HG02588 (cell line): Measurements from ENCODE around the gene TMEM116.
"Not testable (repeated sequence)": the region's sequence is repeated elsewhere in the genome, so short reads cannot be mapped to it uniquely, and the experiment has no call there.

Experiments used
- ATAC-seq: cut with Tn5 transposase; IDR thresholded peaks from one replicate; pipeline ENCODE4 v1.9.1; 2021; ENCODE audit warnings: mild to moderate bottlenecking, moderate library complexity; ENCODE audit not compliant: unreplicated experiment

TMEM116 gene

DNA sequence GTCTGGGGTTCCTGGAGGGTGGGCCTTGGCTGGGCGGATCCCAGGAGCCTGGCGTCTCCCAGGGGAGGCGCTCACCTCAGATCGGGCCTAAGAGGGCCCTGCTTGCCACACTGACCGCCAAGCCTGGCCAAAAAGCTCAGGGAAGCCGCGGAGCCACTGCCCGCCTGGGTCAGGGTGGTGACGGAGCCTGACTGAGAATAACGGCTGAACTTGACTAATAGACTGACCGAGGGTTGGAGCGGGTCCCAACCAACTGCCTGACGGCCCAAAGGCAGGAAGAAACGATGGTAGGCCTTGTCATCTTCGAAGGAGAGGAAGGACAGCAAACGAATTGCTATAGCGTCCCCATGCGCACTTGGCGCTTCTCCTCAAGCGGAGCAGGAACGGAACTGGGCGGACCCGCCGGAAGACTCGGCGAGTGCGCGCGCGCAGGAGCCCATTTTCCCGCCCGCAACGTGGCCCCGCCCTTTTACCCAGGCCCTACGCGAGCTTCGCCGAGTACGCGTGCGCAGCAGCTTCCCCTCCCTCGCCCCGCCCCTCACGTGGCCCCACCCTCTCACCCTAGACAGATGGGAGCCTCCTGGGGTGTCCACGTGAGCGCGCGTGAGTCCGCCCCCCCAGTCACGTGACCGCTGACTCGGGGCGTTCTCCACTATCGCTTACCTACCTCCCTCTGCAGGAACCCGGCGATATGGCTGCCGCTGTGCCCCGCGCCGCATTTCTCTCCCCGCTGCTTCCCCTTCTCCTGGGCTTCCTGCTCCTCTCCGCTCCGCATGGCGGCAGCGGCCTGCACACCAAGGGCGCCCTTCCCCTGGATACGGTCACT lies at the start of gene TMEM116, which contains the start of gene ERP29:
TSS of gene TMEM116 (minus strand) at position 391 of the 826 bp plus-strand sequence. CDS start 7,895 bp downstream, outside the sequence.
TSS of gene ERP29 (plus strand) at position 652 of the 826 bp plus-strand sequence. CDS start at position 692, 40 bp downstream.
- peak; percentile 64 for ATAC-seq

GRCh38 chr12:112061137-112061536 lies 48.2 kb upstream of the TMEM116 start:
- no peak for ATAC-seq

DNA sequence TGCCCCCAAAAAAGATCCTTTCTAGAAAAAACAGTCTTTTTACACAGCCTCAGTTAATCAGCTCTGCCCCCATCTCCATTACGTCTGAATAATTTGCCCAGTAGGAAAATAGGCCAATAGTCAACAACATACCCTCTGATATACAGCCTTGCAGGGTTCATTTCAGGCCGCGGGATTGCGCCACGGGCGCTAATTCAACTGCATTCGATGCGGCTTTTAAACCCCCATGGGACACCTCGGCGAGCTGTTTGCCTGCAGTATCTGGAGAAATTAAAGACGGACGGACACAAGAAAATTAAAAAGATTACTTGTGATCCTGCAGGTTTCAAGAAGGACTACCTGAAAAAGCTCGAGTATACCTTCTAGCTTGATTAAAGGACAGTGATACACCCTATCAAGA lies 36.4 kb upstream of the TMEM116 start:
- no peak for ATAC-seq

GRCh38 chr12:112046003-112046402 lies 33.0 kb upstream of the TMEM116 start:
- ATAC-seq = no peak

DNA sequence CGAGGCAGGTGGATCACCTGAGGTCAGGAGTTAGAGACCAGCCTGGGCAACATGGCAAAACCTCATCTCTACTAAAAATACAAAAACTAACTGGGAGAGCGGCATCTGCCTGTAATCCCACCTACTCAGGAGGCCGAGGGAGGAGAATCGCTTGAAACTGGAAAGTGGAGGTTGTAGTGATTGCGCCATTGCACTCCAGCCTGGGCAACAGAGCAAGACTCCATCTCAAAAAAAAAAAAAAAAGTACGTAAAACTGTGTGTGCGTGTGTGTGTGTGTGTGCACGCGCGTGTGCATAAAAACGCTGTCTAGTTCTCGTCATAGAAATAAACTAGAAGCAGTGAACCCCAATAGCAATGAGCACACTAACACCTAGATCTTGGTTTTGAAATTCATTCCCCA lies 23.6 kb upstream of the TMEM116 start:
- ATAC-seq = not testable (repeated sequence)

GRCh38 chr12:112035219-112035785 lies 22.3 kb upstream of the TMEM116 start:
- no peak for ATAC-seq

- no peak for ATAC-seq
Measured at GRCh38 chr12:112032292-112032691, 19.3 kb upstream of the TMEM116 start.

DNA sequence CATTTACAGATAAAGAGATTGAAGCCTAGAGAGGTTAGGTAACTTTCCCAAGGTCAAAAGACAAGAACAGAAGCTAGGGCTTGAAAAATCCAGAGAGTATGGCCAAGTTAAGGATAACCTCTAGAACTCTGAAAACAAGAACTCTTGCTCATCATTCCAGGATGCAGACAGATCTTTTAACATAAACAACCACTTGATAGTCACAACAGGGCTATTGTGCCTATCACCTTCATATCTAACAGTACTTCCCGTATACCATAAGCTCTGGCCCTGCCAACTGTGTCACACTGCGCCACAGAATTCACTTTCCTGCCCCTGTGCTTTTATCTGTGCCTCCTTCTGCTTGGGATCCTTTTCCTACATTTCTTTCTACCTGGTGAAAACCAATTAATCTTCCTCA lies 18.5 kb upstream of the TMEM116 start:
- no peak for ATAC-seq

- no peak for ATAC-seq
Measured at GRCh38 chr12:112029301-112029700, 16.3 kb upstream of the TMEM116 start.

GRCh38 chr12:112025808-112026375 lies 12.9 kb upstream of the TMEM116 start:
- ATAC-seq = no peak

DNA sequence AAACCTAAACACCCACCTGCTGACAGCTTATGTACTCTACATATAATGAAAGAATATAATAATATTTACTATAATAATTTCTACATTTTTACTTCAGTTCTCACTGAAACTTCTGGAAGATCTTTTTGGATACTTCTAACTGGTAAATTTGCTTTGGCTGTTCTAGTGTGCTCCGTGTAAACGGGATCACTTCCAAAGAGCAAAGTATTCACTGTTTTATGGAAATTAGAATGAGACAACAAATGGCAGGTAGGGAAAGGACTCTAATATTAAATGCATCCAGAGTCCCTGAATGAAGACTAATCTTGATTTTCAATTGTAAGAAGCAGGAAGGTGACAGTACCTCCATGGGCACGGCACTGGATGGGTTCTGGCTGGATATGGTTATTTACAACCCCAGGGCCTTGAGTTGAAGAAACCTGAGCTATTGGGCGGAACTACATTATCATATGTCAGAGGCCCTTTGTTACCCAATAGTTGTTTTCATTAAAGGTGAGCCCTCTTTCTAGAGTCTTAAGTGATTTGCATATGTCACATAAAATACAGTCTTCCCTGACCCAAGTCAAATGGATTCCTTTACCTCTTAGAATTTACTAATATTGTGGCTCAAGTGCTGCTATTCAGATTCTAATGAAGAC lies 10.9 kb upstream of the TMEM116 start:
- ATAC-seq = no peak

DNA sequence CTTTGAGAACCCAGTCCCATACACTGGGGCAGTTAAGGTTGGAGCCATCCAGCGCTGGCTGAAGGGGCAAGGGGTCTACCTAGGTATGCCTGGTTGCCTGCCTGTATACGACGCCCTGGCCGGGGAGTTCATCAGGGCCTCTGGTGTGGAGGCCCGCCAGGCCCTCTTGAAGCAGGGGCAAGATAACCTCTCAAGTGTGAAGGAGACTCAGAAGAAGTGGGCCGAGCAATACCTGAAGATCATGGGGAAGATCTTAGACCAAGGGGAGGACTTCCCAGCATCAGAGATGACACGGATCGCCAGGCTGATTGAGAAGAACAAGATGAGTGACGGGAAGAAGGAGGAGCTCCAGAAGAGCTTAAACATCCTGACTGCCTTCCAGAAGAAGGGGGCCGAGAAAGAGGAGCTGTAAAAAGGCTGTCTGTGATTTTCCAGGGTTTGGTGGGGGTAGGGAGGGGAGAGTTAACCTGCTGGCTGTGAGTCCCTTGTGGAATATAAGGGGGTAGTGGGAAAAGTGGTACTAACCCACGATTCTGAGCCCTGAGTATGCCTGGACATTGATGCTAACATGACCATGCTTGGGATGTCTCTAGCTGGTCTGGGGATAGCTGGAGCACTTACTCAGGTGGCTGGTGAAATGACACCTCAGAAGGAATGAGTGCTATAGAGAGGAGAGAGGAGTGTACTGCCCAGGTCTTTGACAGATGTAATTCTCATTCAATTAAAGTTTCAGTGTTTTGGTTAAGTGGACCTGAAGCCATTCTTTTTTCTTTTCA lies 9.5 kb upstream of the TMEM116 start:
- ATAC-seq = no peak

- no peak for ATAC-seq
Measured at GRCh38 chr12:112020947-112021457, 8.0 kb upstream of the TMEM116 start.

- ATAC-seq = no peak
Measured at GRCh38 chr12:112018571-112019237, 5.7 kb upstream of the TMEM116 start.

DNA sequence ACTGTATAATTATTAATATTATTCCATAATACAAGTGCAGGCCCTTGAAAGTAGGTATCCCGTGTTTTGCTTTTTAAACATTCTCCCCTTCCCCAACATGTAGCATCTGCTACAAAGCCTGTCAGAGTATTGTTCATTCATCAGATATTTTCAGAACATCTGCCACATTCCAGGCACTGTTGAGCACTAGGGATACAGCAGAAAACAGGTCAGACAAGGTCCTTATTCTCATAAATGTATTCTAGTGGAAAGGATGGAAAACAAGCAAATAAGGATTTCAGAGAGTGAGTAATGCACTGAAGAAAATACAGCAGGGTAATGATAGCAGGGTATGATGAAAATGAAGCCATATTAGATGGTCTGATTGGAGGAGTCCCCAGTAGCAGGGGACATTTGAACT lies 4.1 kb upstream of the TMEM116 start:
- ATAC-seq = no peak

DNA sequence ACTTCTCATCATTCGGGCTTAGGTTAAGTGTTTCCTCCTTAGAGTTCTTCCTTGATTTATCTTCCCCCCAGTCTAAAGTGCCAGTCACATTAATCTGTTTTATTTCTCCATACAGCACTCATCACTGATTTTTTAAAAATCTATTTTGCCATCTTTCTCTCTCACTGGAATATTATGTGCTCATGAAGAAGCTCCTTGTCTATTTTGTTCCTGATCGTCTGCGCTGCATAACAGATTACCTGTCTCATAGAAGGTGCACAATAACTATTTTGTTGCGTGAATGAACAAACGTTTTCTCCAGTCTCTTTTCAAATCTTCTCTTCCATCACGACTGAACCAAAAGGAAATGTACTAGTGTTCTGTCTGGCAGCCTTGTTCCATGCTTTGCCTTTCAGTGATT lies 3.0 kb upstream of the TMEM116 start:
- ATAC-seq = no peak

DNA sequence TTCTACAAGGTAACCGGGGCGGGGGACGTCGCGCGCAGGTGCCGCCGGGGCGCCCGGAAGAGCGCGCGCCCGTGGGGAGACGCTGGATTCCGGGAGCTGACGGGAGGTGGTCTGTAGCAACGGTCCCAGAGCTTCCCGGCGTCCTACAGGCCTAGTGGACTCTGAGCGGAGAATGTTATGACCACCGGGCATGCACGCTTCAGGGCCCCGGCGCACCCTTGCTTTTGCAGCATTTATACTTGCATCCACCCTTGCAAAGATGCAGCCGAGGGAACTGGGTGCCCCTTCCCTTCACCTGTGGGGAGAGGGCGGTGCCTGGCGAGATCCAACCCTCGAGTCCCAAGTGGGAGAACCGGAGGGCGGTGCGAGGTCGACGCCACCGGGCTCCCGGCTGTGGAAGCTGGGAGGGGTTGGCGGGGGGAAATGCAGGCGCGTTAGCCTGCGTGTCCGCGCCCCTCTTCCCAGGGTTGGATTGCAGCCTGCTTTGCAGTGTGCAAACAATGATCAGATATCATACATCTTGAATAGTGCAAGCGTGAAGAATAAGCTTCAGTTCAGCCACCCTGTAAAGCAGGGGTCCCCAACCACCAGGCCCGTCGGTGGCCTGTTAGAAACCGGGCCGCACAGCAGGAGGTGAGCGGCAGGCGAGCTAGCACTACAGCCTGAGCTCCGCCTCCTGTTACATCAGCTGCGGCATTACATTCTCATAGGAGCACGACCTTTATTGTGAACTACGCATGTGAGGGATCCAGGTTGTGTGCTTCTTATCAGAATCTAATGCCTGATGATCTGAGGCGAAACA lies 837 bp upstream of the TMEM116 start:
- peak; percentile 12 for ATAC-seq

DNA sequence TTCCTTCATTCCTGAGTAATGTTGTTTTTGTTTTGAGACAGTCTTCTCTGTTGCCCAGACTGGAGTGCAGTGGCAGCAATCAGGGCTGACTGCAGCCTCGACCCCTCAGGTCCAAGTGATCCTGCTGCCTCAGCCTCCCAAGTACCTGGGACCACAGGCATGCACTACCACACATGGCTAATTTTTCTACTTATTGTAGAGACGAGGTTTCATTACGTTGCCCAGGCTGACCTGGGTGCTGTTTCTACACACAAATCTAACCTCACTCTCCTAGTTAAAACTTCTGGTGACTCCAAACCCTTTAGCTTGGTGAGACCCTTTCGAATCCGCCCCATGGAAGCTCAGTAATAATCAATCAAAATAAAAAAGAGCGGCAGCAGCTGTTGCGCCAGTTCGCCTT lies 1.3 kb downstream of the TMEM116 start:
- no peak for ATAC-seq
